ENCODE results near the gene PRKCA. TPM values are rescaled to one million over a fixed set of nuclear protein-coding genes. Genes with fewer than 3 reads are reported as not detected.

The PRKCA gene
- total RNA-seq, 1 experiment from 2014 or later = 29.6 TPM

- Mint-ChIP-seq H3K4me3 (ENCODE audit: unreplicated experiment) (no peak overlapping the region), H3K4me1 (ENCODE audit: low read depth, unreplicated experiment) (no peaks in the 10 kb centered on the region), H3K27ac (ENCODE audit: unreplicated experiment) (no peak overlapping the region), H3K27me3 (ENCODE audit: insufficient read depth, unreplicated experiment) (no peaks in the 10 kb centered on the region), H3K9me3 (ENCODE audit: unreplicated experiment) (no peaks in the 10 kb centered on the region), H3K36me3 (ENCODE audit: insufficient read depth, unreplicated experiment) (no peaks in the 10 kb centered on the region)
- CTCF ChIA-PET = no interaction called here
- BruUV-seq (replicated peaks) = no TSS peak
- H3K4me1 ChIP-seq = no peaks in the 10 kb centered on the region; the same call in 1 of the 2 replicates
- no peaks in the 10 kb centered on the region for H3K9me3 ChIP-seq
- intact Hi-C loops (cut with micrococcal nuclease; ENCODE audit: unreplicated experiment) = no loop called here
- H3K36me3 ChIP-seq (ENCODE audit: control insufficient read depth, insufficient read depth, low read length) = no peaks in the 10 kb centered on the region
- POLR2A ChIA-PET = no interaction called here
- H3K4me3 ChIP-seq (ENCODE audit: low read depth, low read length) = no peak overlapping the region
- DNase-seq = no peak
- no peak for TF ChIP-seq CTCF (IDR thresholded peaks at IDR 0.05; ENCODE audit: insufficient read depth in 1 of 2, low read depth in 1 of 2, low read length in 1 of 2, severe bottlenecking in 1 of 2, unreplicated experiment in 1 of 2)
- no peaks in the 10 kb centered on the region for H3K27me3 ChIP-seq (replicated peaks; ENCODE audit: control insufficient read depth, insufficient read depth, low read length)
These were observed 224.4 kb downstream of the PRKCA start for GRCh38 chr17:66526827-66527226.

- ChIA-PET POLR2A (no interaction called here), CTCF (no interaction called here)
- Histone ChIP-seq H3K4me1 (no peaks in the 10 kb centered on the region; the same call in 1 of the 2 replicates), H3K9me3 (no peaks in the 10 kb centered on the region), H3K4me3 (ENCODE audit: low read depth, low read length) (no peak overlapping the region), H3K27me3 (replicated peaks; ENCODE audit: control insufficient read depth, insufficient read depth, low read length) (no peaks in the 10 kb centered on the region), H3K36me3 (ENCODE audit: control insufficient read depth, insufficient read depth, low read length) (no peaks in the 10 kb centered on the region)
- Mint-ChIP-seq H3K27me3 (ENCODE audit: insufficient read depth, unreplicated experiment) (no peaks in the 10 kb centered on the region), H3K4me1 (ENCODE audit: low read depth, unreplicated experiment) (no peaks in the 10 kb centered on the region), H3K9me3 (ENCODE audit: unreplicated experiment) (no peaks in the 10 kb centered on the region), H3K36me3 (ENCODE audit: insufficient read depth, unreplicated experiment) (no peaks in the 10 kb centered on the region), H3K4me3 (ENCODE audit: unreplicated experiment) (no peak overlapping the region), H3K27ac (ENCODE audit: unreplicated experiment) (no peak overlapping the region)
- intact Hi-C loops (cut with micrococcal nuclease; ENCODE audit: unreplicated experiment) = no loop called here
- TF ChIP-seq CTCF (IDR thresholded peaks at IDR 0.05; ENCODE audit: insufficient read depth in 1 of 2, low read depth in 1 of 2, low read length in 1 of 2, severe bottlenecking in 1 of 2, unreplicated experiment in 1 of 2) = no peak
- no TSS peak for BruUV-seq (replicated peaks)
- no peak for DNase-seq
These were observed 224.9 kb downstream of the PRKCA start for GRCh38 chr17:66527335-66527734.

- H3K4me1 Mint-ChIP-seq (ENCODE audit: low read depth, unreplicated experiment) = no peaks in the 10 kb centered on the region
- H3K27ac Mint-ChIP-seq (ENCODE audit: unreplicated experiment) = no peak overlapping the region
- no TSS peak for BruUV-seq (replicated peaks)
- Histone ChIP-seq H3K4me3 (ENCODE audit: low read depth, low read length) (no peak overlapping the region), H3K4me1 (no peaks in the 10 kb centered on the region), H3K27me3 (replicated peaks; ENCODE audit: control insufficient read depth, insufficient read depth, low read length) (no peaks in the 10 kb centered on the region), H3K9me3 (no peaks in the 10 kb centered on the region), H3K36me3 (ENCODE audit: control insufficient read depth, insufficient read depth, low read length) (peaks cover 1% of the 10 kb centered on the region; the same call in 1 of the 2 replicates)
- intact Hi-C loops (cut with micrococcal nuclease; ENCODE audit: unreplicated experiment) = no loop called here
- no peaks in the 10 kb centered on the region for H3K9me3 Mint-ChIP-seq (ENCODE audit: unreplicated experiment)
- H3K36me3 Mint-ChIP-seq (ENCODE audit: insufficient read depth, unreplicated experiment) = peaks cover 5% of the 10 kb centered on the region
- ChIA-PET POLR2A (no interaction called here), CTCF (no interaction called here)
- no peaks in the 10 kb centered on the region for H3K27me3 Mint-ChIP-seq (ENCODE audit: insufficient read depth, unreplicated experiment)
- no peak overlapping the region for H3K4me3 Mint-ChIP-seq (ENCODE audit: unreplicated experiment)
- DNase-seq = no peak
- no peak for TF ChIP-seq CTCF (IDR thresholded peaks at IDR 0.05; ENCODE audit: insufficient read depth in 1 of 2, low read depth in 1 of 2, low read length in 1 of 2, severe bottlenecking in 1 of 2, unreplicated experiment in 1 of 2)
These were observed 229.5 kb downstream of the PRKCA start for GRCh38 chr17:66531851-66532295.

Measured in Caco-2 (cell line).